ENCODE measurements around the gene PTH1R.

DNA sequence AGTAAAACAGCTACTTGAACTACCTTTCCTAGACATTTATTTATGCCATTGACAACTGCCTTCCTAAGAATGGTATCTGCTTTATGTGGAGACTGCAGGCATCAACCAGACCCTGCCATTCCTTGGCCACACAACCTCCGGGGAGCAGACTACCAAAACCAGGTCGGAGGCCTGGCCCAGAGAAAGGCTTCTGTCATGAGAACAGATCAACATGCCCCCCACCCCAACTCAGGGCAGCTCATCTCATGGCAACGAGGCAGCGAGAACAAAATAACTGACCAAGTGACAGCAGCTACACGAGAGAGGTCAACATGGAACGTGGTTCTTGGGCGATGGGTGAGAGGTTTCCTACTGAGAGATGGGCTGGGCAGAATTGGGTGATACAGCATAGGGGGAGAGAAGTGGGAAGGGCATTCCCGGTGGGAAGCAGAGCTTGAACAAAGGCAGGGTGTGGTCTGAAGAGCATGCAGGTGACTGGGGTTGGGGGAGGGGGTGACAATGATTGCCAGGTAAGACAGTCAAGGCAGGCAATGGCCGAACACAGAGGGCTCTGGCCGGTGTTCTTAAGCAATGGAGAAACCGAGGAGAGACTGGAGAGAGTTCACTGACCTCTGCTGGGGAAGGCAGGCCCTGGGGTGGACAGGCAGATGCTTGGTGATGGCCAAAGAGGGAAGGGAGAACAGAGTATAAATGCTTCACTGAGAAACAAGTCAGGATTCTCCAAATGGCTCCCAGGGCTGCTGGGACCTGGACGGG, 65.1 kb downstream of the PTH1R start:
- TF ChIP-seq FOXM1 (IDR thresholded peaks at IDR 0.05; ENCODE audit: borderline replicate concordance, low read depth) (no peak), EGR1 (IDR thresholded peaks at IDR 0.05) (no peak), MAX (IDR thresholded peaks at IDR 0.05) (no peak), TAF1 (IDR thresholded peaks at IDR 0.05; ENCODE audit: low read depth) (no peak)

All from Ishikawa (cell line).